Memory B cell (primary cell): Measurements from ENCODE around the gene TAGLN.
"Not testable (repeated sequence)": the region's sequence is repeated elsewhere in the genome, so short reads cannot be mapped to it uniquely, and the experiment has no call there.

ENCODE experiments used
- ATAC-seq: fragments of 150-1000 bp; cut with Tn5 transposase; 2 replicates; pipeline ENCODE4 v1.10.0; 2021; ENCODE audit warnings: low read depth, mild to moderate bottlenecking, moderate library complexity
- DNase-seq, 2 donors: peaks; one replicate each; pipeline ENCODE4 v3.0.0; 2022; ENCODE audit warnings: low spot score in 2 of 2
- H3K27ac Mint-ChIP-seq: one replicate; pipeline ENCODE4 v1.8.0; 2022; ENCODE audit warnings: mild to moderate bottlenecking, moderate library complexity, mixed read lengths
- H3K27me3 Mint-ChIP-seq: one replicate; pipeline ENCODE4 v1.8.0; 2022; ENCODE audit warnings: mixed read lengths
- H3K36me3 Mint-ChIP-seq: one replicate; pipeline ENCODE4 v1.8.0; 2022; ENCODE audit warnings: mild to moderate bottlenecking, mixed read lengths
- H3K4me1 Mint-ChIP-seq: one replicate; pipeline ENCODE4 v1.8.0; 2022; ENCODE audit warnings: mixed read lengths
- H3K4me3 Mint-ChIP-seq: one replicate; pipeline ENCODE4 v1.8.0; 2022; ENCODE audit warnings: mild to moderate bottlenecking, moderate library complexity, mixed read lengths
- H3K9me3 Mint-ChIP-seq: one replicate; pipeline ENCODE4 v1.8.0; 2022; ENCODE audit warnings: mixed read lengths

The TAGLN gene

DNA sequence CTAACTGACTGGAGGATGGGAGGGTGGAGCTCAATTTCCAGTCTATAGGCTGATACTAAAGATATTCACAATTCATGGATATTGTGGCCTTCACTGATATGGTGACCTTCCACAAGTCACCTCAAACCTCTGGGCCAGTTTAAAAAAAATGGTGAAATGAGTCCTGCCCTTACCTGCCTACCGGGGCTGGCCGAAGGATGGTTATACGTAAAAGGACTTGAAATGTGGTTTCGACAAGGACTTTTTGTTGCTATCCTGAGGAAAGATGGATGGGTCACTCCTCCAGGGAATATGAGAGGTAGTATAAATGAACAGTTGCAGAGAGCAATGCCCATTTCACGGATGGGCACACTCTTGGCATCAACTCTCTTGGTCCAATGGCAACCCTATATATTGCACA lies 8.3 kb downstream of the TAGLN start:
- H3K36me3 Mint-ChIP-seq = peaks cover 30% of the 10 kb centered on the region
- H3K27ac Mint-ChIP-seq, H3K4me1 Mint-ChIP-seq, H3K4me3 Mint-ChIP-seq, H3K27me3 Mint-ChIP-seq, DNase-seq, H3K9me3 Mint-ChIP-seq, ATAC-seq: not testable (repeated sequence)

DNA sequence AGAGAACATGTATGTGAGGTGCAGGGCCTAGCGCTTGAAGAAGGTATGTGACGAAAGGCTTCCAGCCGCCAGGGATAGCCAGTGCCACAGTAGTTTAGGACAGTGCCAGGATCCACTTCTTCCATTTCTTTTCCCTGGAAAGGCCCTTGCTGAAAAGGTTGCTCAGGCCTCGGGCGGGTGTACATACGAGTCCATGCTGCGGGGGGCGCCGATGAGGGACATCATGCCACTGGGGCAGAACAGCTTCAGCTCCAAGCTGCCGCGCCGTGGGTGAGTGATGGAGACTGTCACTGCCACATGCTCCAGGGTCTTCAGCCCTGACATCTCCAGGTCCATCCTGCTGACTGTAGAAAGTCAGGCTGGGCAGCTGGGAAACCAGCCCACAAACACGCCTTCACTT lies 9.5 kb downstream of the TAGLN start:
- not testable (repeated sequence) for H3K27ac Mint-ChIP-seq, DNase-seq, ATAC-seq, H3K27me3 Mint-ChIP-seq, H3K4me3 Mint-ChIP-seq, H3K9me3 Mint-ChIP-seq, H3K4me1 Mint-ChIP-seq
- H3K36me3 Mint-ChIP-seq = peaks cover 33% of the 10 kb centered on the region

DNA sequence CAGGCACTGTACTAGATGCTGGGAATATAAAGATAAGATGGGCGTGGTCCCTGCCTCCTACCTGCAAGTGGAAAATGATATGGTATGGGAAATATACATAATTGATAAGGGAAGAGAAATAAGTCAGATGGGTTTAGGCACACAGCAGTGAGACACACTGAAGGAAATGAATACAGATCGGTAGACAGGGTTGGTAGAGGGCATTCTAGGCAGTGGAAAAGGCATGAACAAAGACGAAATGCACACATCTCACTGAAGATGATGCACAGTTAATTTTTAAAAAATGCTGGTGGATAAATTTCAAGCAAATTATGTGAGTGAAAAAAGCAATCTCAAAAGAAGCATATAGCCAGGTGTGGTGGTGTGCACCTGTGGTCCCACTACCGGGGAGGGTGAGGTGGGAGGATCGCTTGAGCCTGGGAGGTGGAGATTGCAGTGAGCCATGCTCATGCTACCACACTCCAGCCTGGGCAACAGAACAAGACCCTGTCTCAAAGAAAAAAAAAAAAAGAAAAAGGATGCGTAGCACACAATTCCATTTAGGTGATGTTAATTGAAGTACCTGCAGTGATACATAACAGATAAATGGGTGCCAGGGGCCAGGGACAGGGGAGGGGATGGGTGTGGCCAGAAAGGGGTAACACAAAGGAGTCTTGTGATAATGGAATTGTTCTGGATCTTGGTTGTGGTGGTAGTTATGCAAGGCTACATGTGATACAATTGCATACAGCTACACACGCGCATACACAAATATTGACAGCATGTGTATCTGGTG lies 10.4 kb downstream of the TAGLN start:
- DNase-seq, H3K27me3 Mint-ChIP-seq, ATAC-seq, H3K4me3 Mint-ChIP-seq, H3K4me1 Mint-ChIP-seq, H3K9me3 Mint-ChIP-seq: not testable (repeated sequence)
- peak overlapping the region; percentile 3 for H3K27ac Mint-ChIP-seq
- H3K36me3 Mint-ChIP-seq = peaks cover 35% of the 10 kb centered on the region

DNA sequence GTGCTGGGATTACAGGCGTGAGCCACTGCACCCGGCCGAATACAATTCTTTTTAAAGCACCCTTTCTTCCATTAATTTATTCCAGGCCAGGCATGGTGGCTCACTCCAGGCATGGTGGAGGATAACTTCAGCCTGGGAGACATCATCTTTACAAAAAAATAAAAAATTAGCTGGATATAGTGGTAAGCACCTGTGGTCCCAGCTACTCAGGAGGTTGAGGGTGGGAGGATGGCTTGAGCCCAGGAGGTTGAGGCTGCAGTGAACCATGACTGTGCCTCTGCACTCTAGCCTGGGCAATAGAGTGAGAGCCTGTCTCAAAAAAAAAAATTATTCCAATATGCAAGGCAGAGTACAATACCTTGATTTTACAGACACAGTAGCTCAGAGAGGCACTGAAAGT lies 11.4 kb downstream of the TAGLN start:
- H3K36me3 Mint-ChIP-seq = peaks cover 31% of the 10 kb centered on the region
- ATAC-seq = no peak
- H3K4me3 Mint-ChIP-seq = no peak overlapping the region
- H3K9me3 Mint-ChIP-seq = no peaks in the 10 kb centered on the region
- no peaks in the 10 kb centered on the region for H3K27me3 Mint-ChIP-seq
- H3K27ac Mint-ChIP-seq = peak overlapping the region; percentile 31
- peaks cover 3% of the 10 kb centered on the region for H3K4me1 Mint-ChIP-seq
- DNase-seq = no peak

DNA sequence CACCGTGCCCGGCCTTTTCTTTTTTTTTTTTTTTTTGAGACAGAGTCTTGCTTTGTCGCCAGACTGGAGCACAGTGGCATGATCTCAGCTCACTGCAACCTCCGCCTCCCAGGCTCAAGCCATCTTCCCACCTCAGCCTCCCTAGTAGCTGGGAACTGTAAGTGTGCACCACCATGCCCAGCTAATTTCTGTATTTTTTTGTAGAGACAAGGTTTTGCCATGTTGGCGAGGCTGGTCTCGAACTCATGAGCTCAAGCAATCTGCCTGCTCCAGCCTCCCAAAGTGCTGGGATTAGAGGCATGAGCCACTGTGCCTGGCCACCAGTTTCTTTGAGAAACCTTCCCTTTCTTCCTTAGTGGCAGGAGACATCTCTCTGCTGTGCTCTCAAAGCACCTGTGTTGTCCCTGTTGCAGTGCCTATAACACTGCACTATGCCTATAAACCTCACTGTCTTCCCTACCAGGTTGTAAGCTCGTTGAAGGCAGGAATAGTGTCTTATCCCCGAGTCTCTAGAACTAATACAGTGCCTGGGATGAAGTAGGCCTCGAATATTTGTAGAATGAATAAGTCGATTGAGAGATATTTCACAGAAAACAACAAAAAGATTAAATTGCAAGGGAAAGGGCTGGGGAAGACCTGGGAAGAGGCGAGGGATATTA lies 13.7 kb downstream of the TAGLN start:
- Mint-ChIP-seq H3K4me1 (peaks cover 3% of the 10 kb centered on the region), H3K4me3 (no peak overlapping the region), H3K27me3 (no peaks in the 10 kb centered on the region), H3K9me3 (no peaks in the 10 kb centered on the region), H3K27ac (no peak overlapping the region), H3K36me3 (peaks cover 37% of the 10 kb centered on the region)
- no peak for DNase-seq
- no peak for ATAC-seq

DNA sequence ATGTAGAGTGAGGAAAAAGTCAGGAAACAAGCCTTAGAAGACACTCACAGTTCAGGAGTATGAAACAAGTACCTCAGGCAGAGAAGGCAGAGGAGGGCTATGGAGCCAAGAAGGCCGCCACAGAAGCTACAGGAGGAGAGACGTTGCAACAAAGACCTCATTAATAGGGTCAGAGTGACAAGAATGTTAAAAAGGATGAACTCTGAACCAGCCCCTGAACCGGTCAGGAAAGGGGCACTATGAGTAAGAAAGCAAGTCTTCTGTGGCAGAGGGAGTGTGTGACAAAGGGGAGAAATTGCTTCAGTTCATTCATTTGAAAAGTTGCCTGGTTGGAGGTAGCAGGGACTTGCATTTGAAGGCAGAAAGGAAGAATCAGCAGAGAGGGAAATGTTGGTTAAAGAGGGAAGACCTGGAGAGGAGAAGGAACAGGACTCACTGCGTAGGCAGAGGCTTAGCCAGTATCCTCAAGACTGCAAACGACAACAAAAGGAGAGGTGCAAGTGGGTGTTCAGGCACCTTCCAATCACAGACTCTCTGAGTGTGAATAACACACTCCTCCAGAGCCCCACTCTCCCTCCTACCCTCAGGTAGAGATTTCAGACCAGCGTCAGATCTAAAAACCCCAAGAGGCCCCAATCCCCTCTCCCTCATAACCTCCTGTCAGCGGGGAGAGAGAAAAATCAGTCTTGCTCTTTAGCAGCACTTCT lies 15.4 kb downstream of the TAGLN start:
- H3K4me3 Mint-ChIP-seq = no peak overlapping the region
- DNase-seq (no peak), ATAC-seq (no peak)
- no peaks in the 10 kb centered on the region for H3K27me3 Mint-ChIP-seq
- no peaks in the 10 kb centered on the region for H3K9me3 Mint-ChIP-seq
- H3K36me3 Mint-ChIP-seq = peaks cover 45% of the 10 kb centered on the region
- H3K4me1 Mint-ChIP-seq = peaks cover 5% of the 10 kb centered on the region
- H3K27ac Mint-ChIP-seq = peak overlapping the region; percentile 65

DNA sequence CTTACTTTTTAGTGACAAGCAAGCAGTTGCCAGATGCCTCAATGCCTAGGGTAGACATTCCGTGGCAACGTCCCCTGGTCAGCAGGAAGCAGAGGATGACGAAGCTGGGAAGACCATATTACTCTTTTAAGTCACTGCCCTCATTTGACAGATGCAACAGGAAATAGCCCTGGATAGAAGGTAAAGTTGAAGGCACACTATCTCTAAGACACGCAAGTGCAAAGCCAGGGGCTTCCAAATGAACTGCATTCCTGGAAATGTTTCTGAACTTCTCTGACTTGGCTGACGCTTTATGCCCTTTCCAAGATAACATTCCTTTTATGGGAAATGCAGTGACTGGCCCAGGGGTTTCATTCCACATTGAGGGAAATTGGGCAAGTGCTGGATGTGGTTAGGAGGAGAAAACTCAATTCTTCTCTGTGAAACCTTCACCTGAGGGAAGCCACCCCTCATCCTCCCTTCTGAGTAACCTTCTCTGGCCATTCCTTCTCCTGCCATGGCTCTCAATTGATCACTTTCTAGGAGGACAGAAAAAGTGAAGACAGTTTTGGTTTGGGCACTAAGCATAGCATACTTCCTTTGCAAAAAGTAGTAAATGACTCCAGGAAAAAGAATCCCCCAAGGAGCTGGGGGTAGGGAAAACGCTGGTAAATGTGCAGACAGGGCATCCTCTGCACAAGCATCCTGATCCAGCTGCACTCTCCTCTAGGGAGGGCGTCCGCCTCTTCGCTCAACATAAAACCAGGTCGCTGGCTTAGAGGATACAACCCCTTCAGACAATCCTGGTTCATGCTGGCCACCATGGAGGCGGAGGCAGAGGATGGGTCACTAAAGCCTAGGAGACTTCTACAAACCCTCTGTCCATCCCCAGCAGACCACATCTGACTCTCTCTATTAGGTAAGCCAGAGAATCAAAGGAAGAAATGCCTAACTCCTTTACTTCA lies 18.2 kb downstream of the TAGLN start:
- Mint-ChIP-seq H3K4me1 (peaks cover 7% of the 10 kb centered on the region), H3K9me3 (no peaks in the 10 kb centered on the region), H3K36me3 (peaks cover 48% of the 10 kb centered on the region), H3K27ac (peak overlapping the region; percentile 24), H3K27me3 (no peaks in the 10 kb centered on the region), H3K4me3 (no peak overlapping the region)
- ATAC-seq = no peak
- DNase-seq = no peak

DNA sequence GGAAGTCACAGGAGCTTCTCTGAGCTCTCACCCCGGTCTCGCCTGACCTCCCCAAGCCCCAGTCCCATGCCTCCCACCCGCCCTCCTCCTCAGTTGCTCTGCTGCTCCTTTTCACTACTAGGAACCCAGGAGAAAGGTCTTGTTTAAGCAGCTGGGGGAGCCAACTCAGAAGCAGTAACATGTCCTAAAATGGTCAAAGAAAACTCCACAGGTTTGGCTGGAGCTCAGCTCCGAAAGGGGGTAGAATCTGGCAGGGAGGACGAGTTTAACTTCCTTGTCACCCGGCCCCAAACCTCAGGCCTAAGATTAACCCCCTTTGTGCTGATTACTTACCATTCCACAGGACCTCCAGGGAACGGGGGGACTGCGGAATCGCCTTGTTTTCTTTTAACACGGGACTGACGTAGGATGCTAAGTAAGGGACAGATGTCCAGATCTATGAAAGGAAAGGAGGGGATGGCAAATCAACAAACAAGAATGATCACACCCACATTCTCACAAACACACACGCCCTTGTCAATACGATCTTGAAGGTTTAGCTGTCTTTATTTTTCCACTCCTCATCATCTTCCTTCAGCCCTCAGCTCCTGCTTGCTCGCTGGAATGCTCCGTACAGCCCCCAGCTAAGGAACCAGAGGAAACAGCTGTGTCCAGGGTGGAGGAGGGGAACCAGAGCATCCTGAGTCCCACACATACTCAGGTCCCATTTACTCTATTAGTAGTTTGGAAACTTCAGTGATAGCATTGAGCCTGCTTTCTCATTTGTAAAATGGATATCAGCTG lies 19.2 kb downstream of the TAGLN start:
- no peak for DNase-seq
- Mint-ChIP-seq H3K27ac (peak overlapping the region; percentile 65), H3K4me3 (no peak overlapping the region)

DNA sequence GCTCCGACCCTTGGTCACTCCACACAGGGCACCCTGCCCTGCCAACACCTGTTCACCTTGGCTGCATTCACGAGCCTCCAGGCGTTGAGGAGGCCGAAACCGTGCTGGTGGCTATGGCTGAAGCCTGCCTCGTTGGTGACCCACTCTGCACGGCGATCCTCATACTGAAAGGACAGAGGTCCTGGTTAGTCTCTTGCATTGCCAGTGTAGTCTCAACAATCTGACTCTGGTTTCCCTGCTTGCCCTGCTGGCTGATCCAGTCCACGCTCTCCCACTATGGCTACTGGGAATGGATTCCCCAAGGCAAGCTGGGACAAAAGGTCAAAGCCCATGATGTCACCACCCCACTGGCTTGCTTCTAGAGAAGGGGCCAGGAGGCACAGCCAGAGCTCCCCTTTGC lies 19.8 kb downstream of the TAGLN start:
- Mint-ChIP-seq H3K27ac (peak overlapping the region; percentile 65), H3K4me3 (no peak overlapping the region), H3K4me1 (peaks cover 7% of the 10 kb centered on the region), H3K36me3 (peaks cover 44% of the 10 kb centered on the region), H3K9me3 (no peaks in the 10 kb centered on the region), H3K27me3 (no peaks in the 10 kb centered on the region)
- no peak for DNase-seq
- no peak for ATAC-seq

More for the DNA sequence above, 19.2 kb downstream of the TAGLN start:
- ATAC-seq = no peak
- Mint-ChIP-seq H3K36me3 (peaks cover 43% of the 10 kb centered on the region), H3K9me3 (no peaks in the 10 kb centered on the region), H3K4me1 (peaks cover 7% of the 10 kb centered on the region), H3K27me3 (no peaks in the 10 kb centered on the region)

DNA sequence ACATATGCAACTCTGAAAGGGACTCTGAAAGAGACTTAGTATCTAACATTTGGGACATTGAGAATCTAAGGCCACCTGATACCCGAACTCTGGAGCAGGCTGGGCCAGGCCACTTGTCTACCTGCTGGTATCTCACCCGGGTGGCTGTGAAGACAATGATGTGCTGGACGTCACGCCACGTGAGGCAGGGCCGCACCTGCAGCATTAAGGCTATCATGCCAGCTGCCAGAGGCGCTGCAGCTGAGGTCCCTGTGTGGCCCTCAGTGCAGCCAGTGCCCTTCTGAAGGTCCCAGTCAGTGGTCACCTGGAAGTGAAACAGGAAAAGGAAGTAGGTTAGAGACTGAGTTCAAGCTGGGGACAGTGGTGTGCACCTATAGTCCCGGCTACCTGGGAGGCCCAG lies 20.3 kb downstream of the TAGLN start:
- H3K4me1 Mint-ChIP-seq = peaks cover 7% of the 10 kb centered on the region
- H3K36me3 Mint-ChIP-seq = peaks cover 41% of the 10 kb centered on the region
- H3K4me3 Mint-ChIP-seq = no peak overlapping the region
- no peaks in the 10 kb centered on the region for H3K27me3 Mint-ChIP-seq
- H3K27ac Mint-ChIP-seq = no peak overlapping the region
- ATAC-seq = no peak
- H3K9me3 Mint-ChIP-seq = no peaks in the 10 kb centered on the region
- no peak for DNase-seq

DNA sequence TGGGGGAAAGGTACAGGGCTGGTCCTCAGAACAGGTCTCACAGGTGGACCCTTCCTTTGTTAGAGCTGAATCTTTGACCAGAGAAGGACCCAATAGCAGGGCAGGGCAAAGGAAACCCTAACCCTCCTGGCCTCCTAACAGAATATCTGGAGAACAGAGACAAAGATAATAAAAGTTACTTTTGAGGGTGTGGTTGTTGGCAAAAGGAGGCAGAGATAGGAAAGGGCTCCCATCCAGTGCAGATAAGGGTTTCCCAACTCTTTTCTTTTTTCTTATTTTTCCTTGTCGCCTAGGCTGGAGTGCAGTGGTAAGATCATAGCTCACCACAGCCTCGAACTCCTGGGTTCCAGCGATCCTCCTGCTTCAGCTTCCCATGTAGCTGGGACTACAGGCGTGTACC lies 20.8 kb downstream of the TAGLN start:
- ATAC-seq (no peak), DNase-seq (no peak)
- H3K27me3 Mint-ChIP-seq = no peaks in the 10 kb centered on the region
- H3K4me3 Mint-ChIP-seq = no peak overlapping the region
- H3K36me3 Mint-ChIP-seq = peaks cover 39% of the 10 kb centered on the region
- peaks cover 7% of the 10 kb centered on the region for H3K4me1 Mint-ChIP-seq
- H3K9me3 Mint-ChIP-seq = no peaks in the 10 kb centered on the region
- H3K27ac Mint-ChIP-seq = no peak overlapping the region

DNA sequence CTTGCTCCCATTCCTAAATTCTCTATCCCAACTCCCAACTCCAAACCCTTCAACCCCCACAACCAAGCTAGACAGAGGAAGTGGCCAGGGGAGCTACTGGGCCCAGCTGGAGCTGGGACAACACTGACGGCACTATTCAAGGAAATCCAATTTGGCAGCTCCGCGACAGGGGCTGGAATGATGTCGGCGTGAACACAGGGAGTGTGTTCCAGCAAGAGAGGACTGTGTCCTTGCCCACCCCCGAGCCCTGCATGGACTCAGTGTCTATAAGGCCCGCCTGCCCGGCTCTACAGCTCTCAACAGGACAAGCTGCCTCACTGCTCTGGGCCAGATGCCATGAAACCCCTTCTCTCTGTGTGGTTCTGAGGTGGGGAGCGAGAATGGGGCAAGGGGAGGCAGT lies 21.4 kb downstream of the TAGLN start:
- DNase-seq = no peak
- H3K27ac Mint-ChIP-seq = no peak overlapping the region
- H3K27me3 Mint-ChIP-seq = no peaks in the 10 kb centered on the region
- H3K4me1 Mint-ChIP-seq = peaks cover 7% of the 10 kb centered on the region
- no peak for ATAC-seq
- H3K9me3 Mint-ChIP-seq = no peaks in the 10 kb centered on the region
- H3K36me3 Mint-ChIP-seq = peaks cover 39% of the 10 kb centered on the region
- H3K4me3 Mint-ChIP-seq = no peak overlapping the region
